ENCODE results near the gene BRIP1.
"Not testable (repeated sequence)": the region's sequence is repeated elsewhere in the genome, so short reads cannot be mapped to it uniquely, and the experiment has no call there.

Gene BRIP1

DNA sequence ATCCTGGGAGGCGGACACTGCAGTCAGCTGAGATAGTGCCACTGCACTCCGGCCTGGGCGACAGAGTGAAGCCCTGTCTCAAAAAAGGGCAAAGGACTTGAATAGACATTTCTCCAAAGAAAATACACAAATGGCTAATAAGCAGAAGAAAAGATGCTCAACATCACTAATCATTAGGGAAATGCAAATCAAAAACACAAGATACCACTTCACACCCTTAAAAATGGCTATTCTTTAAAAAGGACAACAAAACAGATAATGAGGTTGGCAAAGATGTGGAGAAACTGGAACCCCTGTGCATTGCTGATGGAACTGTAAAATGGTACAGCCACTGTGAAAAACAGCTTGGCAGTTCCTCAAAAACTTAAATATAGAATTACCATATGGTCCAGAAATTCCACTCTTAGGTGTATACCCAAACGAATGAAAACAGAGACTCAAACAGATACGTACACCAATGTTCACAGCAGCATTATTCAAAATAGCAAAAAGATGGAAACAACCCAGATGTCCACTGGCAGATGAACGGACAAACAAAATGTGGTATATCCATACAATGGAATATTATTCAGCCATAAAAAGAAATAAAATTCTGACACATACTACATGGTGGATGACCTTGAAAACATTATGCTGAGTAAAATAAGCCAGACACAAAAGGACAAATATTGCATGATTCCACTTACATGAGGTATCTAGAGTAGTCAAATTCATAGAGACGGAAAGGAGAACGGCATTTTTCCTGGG, 35.5 kb downstream of the BRIP1 start:
- DNase-seq (ENCODE audit: low spot score) = no peak

DNA sequence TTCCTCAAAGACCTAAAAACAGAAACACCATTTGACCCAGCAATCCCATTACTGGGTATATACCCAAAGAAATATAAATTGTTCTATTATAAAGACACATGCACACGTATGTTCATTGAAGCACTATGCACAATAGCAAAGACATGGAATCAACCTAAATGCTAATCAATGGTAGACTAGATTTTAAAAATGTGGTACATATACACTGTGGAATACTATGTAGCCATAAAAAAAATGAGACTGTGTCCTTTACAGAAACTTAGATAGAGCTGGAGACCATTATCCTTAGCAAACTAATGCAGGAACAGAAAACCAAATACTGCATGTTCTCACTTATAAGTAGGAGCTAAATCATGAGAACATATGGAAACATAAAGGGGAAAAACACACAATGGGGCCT, 36.5 kb downstream of the BRIP1 start:
- DNase-seq (ENCODE audit: low spot score) = not testable (repeated sequence)

- DNase-seq (ENCODE audit: low spot score) = not testable (repeated sequence)
Observed at GRCh38 chr17:61826198-61826597, 37.1 kb downstream of the BRIP1 start.

DNA sequence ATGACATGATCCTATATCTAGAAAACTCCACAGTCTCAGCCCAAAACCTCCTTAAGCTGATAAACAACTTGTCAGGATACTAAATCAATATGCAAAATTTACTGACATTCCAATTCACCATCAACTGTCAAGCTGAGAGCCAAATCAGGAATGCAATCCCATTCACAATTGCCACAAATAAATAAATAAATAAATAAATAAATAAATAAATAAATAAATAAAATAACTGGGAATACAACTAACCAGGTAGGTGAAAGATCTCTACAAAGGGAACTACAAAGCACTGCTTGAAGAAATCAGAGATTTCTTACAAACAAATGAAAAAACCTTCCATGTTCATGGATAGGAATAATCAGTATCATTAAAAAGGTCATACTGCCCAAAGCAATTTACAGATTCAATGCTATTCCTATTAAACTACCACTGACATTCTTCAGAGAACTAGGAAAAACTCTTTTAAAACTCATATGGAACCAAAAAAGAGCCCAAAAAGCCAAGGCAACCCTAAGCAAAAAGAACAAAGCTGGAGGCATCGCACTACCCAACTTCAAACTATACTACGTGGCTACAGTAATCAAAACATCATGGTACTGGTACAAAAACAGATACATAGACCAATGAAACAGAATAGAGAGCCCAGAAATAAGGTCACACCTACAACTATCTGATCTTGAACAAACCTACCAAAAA, 37.7 kb downstream of the BRIP1 start:
- no peak for DNase-seq (ENCODE audit: low spot score)

- no peak for DNase-seq (ENCODE audit: low spot score)
Observed at GRCh38 chr17:61822326-61823285, 40.7 kb downstream of the BRIP1 start.

- no peak for DNase-seq (ENCODE audit: low spot score)
Observed at GRCh38 chr17:61821655-61822054, 41.7 kb downstream of the BRIP1 start.

GRCh38 chr17:61819265-61819664, 44.1 kb downstream of the BRIP1 start:
- not testable (repeated sequence) for DNase-seq (ENCODE audit: low spot score)

DNA sequence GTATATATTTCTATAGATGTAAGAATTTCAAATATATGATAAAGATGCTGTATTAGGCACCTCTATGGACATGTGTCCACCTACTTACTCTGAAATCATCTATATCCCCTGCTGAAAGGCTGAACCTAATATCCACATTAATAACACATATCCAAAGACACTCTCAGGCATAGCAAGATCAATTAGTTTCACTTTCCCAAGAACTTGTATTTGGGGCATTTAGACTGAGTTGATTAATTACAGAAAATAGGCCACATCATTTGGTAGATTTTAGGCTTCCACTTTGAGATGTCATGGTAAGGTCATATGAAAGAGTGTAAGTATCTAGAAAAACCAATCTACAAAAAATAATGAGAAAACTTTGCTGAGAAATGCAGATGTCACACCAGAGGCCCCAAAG, 45.1 kb downstream of the BRIP1 start:
- DNase-seq (ENCODE audit: low spot score) = no peak

- no peak for DNase-seq (ENCODE audit: low spot score)
Observed at GRCh38 chr17:61817452-61817851, 45.9 kb downstream of the BRIP1 start.

GRCh38 chr17:61816538-61816937, 46.8 kb downstream of the BRIP1 start:
- no peak for DNase-seq (ENCODE audit: low spot score)

DNA sequence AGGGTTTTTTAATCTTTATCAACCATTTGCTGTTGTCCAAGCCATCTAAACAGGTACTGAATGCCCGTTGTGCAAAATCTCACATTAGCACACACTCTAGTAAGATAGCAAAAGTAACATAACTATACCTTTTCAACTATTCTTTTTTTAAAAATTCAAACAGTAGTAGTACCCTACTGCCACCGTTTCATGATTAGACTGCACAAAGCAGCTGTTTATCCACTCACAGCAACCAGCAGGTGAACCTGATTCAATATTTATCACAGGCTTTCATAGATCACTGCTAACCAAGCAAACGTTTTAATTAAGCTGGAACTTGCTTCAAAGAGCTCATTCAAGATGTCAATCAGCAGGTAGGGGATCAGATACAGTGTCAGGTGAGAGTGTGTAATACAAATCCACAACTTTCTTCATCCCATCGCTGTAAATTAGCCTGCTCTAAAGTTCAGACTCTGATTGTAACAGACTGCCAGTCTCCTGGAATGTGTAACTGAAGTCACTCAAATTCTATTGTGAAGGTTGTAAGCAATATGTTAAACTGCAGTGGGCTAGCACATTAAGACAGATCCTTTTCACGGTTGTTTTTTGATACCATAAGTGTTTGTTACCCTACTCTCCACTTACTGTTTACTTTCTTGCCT, 47.3 kb downstream of the BRIP1 start:
- DNase-seq (ENCODE audit: low spot score) = no peak

DNA sequence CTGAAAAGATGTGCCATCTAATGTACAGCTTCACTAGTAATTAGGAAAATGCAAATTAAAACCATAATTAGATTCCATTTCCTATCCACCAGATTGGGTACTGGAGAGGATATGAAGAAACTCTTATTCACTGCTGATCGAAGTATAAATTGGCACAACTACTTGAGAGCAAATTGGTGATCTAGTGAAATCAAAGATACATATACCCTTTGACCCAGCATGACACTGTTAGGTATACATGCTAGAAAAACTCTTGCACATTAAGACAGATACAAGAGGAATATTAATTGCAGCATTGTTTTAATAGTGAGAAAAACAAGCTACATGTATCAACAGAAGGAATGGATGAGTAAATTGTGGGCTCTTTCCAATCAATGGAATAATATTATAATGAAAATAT, 48.8 kb downstream of the BRIP1 start:
- DNase-seq (ENCODE audit: low spot score) = no peak

GRCh38 chr17:61813211-61813610, 50.1 kb downstream of the BRIP1 start:
- no peak for DNase-seq (ENCODE audit: low spot score)

- DNase-seq (ENCODE audit: low spot score) = no peak
Observed at GRCh38 chr17:61812747-61813146, 50.6 kb downstream of the BRIP1 start.

GRCh38 chr17:61809816-61810392, 53.4 kb downstream of the BRIP1 start:
- DNase-seq (ENCODE audit: low spot score) = no peak

DNA sequence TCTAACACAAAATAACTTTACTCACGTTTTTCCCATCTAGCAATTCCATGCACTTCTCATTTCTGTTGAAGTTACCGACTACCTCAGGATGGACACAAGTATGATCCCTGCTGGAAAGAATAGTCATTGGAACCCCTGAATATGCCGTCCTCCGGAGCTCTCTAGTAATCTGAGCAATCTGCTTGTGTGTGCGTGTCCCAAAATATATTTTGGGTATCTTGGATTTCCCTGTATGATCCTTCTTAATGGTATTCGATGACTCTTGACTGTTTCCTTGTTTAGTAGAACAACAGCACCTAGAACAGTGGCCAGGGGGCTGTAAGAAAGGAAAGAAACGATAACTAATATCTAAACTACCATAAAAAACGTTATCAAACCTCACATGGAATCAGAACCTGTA, 54.9 kb downstream of the BRIP1 start:
- no peak for DNase-seq (ENCODE audit: low spot score)

DNA sequence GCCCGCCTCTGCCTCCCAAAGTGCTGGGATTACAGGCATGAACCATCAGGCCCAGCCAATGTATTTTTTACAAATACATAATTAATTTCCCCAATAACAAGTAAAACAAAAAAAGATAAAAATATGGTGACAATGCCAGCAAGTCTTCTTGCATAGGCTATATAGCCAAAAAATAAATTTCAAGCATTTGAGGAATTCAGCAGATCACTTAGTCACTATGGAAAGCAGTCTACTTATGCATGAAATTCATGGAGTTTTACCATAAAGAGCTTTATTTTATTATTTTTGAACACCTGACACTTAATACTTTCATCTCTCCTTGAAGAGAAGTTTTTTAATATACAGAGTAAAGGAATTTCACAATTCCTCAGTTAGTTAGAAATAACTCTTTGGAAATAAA, 56.4 kb downstream of the BRIP1 start:
- no peak for DNase-seq (ENCODE audit: low spot score)

GRCh38 chr17:61806081-61806828, 57.1 kb downstream of the BRIP1 start:
- DNase-seq (ENCODE audit: low spot score) = no peak

GRCh38 chr17:61805399-61805798, 57.9 kb downstream of the BRIP1 start:
- no peak for DNase-seq (ENCODE audit: low spot score)

GRCh38 chr17:61803796-61804195, 59.5 kb downstream of the BRIP1 start:
- no peak for DNase-seq (ENCODE audit: low spot score)

GRCh38 chr17:61803216-61803615, 60.1 kb downstream of the BRIP1 start:
- no peak for DNase-seq (ENCODE audit: low spot score)
